PFSK-1 (cell line): ENCODE data around the gene MTIF3.

Source experiments
- FOXP2 ChIP-seq: optimal IDR thresholded peaks from 2 replicates; pipeline ENCODE3; 2011; ENCODE audit warnings: borderline replicate concordance, control low read depth, inconsistent platforms; ENCODE audit not compliant: insufficient read depth; ENCODE audit errors: extremely low read length, extremely low read depth
- POLR2AphosphoS5 ChIP-seq: IDR thresholded peaks from 2 replicates; pipeline ENCODE4 v1.6.1; 2012; ENCODE audit warnings: low read depth, mild to moderate bottlenecking, control low read depth, low read length, moderate library complexity
- REST ChIP-seq, 2 experiments: IDR thresholded peaks; 2 replicates each; pipeline versions ENCODE4 v1.6.1 to v1.8.0; 2011 to 2012; ENCODE audit warnings: low read depth in 2 of 2, low read length in 2 of 2, control low read depth in 1 of 2, inconsistent platforms in 1 of 2, mild to moderate bottlenecking in 1 of 2, moderate library complexity in 1 of 2; ENCODE audit not compliant: insufficient read depth in 1 of 2
- SIN3A ChIP-seq: IDR thresholded peaks from 2 replicates; pipeline ENCODE4 v1.6.1; 2012; ENCODE audit warnings: mild to moderate bottlenecking, low read length, moderate library complexity, borderline replicate concordance; ENCODE audit not compliant: insufficient read depth
- TAF1 ChIP-seq: IDR thresholded peaks from 2 replicates; pipeline ENCODE4 v1.6.1; 2012; ENCODE audit warnings: low read length, control low read depth, borderline replicate concordance; ENCODE audit not compliant: insufficient read depth

GRCh38 chr13:27406178-27406939 is 44.0 kb downstream of the MTIF3 start:
- TF ChIP-seq POLR2AphosphoS5 (no peak), TAF1 (no peak), REST (IDR thresholded peaks at IDR 0.05; ENCODE audit: insufficient read depth in 1 of 2, low read depth in 2 of 2, low read length in 2 of 2) (no peak), FOXP2 (no peak), SIN3A (no peak)
